Suprapubic skin (tissue), 2 donors: ENCODE results near the gene COX6B2.

Source experiments
- EP300 ChIP-seq: sonication (generic); formaldehyde crosslinking; IDR thresholded peaks from one replicate; pipeline ENCODE4 v1.6.1; 2017; ENCODE audit warnings: antibody characterized with exemption
- POLR2A ChIP-seq, 2 donors: fragments of 450-650 bp; IDR thresholded peaks; one replicate each; pipeline ENCODE4 v1.6.1; 2017; ENCODE audit warnings: antibody characterized with exemption in 2 of 2, mild to moderate bottlenecking in 2 of 2, moderate library complexity in 2 of 2

GRCh38 chr19:55340784-55341147 is 13.8 kb downstream of the COX6B2 start:
- TF ChIP-seq EP300 (no peak), POLR2A (IDR thresholded peaks at IDR 0.05) (no peak)
